ENCODE data around the gene REXO2. TPM values are rescaled to one million over a fixed set of nuclear protein-coding genes. Genes with fewer than 3 reads are reported as not detected.

The REXO2 gene
- polyA plus RNA-seq, 1 experiment = 401 TPM

GRCh38 chr11:114426280-114426679 is 13.0 kb upstream of the REXO2 start:
- CTCF ChIA-PET = no interaction called here
- no peaks in the 10 kb centered on the region for H3K9me3 ChIP-seq (ENCODE audit: control insufficient read depth, insufficient read depth, low read length)
- POLR2A ChIA-PET = no interaction called here
- H3K27ac ChIP-seq (ENCODE audit: low read depth, low read length) = no peak overlapping the region
- H3K27me3 ChIP-seq (ENCODE audit: control insufficient read depth, insufficient read depth, low read length) = no peaks in the 10 kb centered on the region
- H3K4me3 ChIP-seq (ENCODE audit: low read depth, low read length) = no peak overlapping the region
- DNase-seq (ENCODE audit: low read depth, low spot score) = no peak
- TF ChIP-seq CTCF (IDR thresholded peaks at IDR 0.05; ENCODE audit: low read depth, low read length) = no peak

GRCh38 chr11:114430290-114430689 is 9.0 kb upstream of the REXO2 start:
- no peak for TF ChIP-seq CTCF (IDR thresholded peaks at IDR 0.05; ENCODE audit: low read depth, low read length)
- Histone ChIP-seq H3K9me3 (ENCODE audit: control insufficient read depth, insufficient read depth, low read length) (no peaks in the 10 kb centered on the region), H3K4me3 (ENCODE audit: low read depth, low read length) (no peak overlapping the region), H3K27ac (ENCODE audit: low read depth, low read length) (no peak overlapping the region), H3K27me3 (ENCODE audit: control insufficient read depth, insufficient read depth, low read length) (no peaks in the 10 kb centered on the region)
- no peak for DNase-seq (ENCODE audit: low read depth, low spot score)
- ChIA-PET CTCF (interaction anchor here (1.0 to 1.2 kb wide), 2 partner anchors 84 to 90 kb away, joined by 3 read pairs; no protein-coding TSS in a partner anchor), POLR2A (no interaction called here)

- TF ChIP-seq CTCF (IDR thresholded peaks at IDR 0.05; ENCODE audit: low read depth, low read length) = no peak
- CTCF ChIA-PET = no interaction called here
- DNase-seq (ENCODE audit: low read depth, low spot score) = no peak
- Histone ChIP-seq H3K27me3 (ENCODE audit: control insufficient read depth, insufficient read depth, low read length) (no peaks in the 10 kb centered on the region), H3K9me3 (ENCODE audit: control insufficient read depth, insufficient read depth, low read length) (no peaks in the 10 kb centered on the region), H3K27ac (ENCODE audit: low read depth, low read length) (no peak overlapping the region), H3K4me3 (ENCODE audit: low read depth, low read length) (no peak overlapping the region)
- POLR2A ChIA-PET = no interaction called here
These were observed 6.4 kb upstream of the REXO2 start for GRCh38 chr11:114432893-114433292.

GRCh38 chr11:114433376-114433775 is 5.9 kb upstream of the REXO2 start:
- Histone ChIP-seq H3K9me3 (ENCODE audit: control insufficient read depth, insufficient read depth, low read length) (no peaks in the 10 kb centered on the region), H3K4me3 (ENCODE audit: low read depth, low read length) (no peak overlapping the region), H3K27ac (ENCODE audit: low read depth, low read length) (no peak overlapping the region), H3K27me3 (ENCODE audit: control insufficient read depth, insufficient read depth, low read length) (no peaks in the 10 kb centered on the region)
- ChIA-PET CTCF (no interaction called here), POLR2A (no interaction called here)
- DNase-seq (ENCODE audit: low read depth, low spot score) = no peak
- no peak for TF ChIP-seq CTCF (IDR thresholded peaks at IDR 0.05; ENCODE audit: low read depth, low read length)

GRCh38 chr11:114438303-114438702 is 964 bp upstream of the REXO2 start:
- no peak for DNase-seq (ENCODE audit: low read depth, low spot score)
- Histone ChIP-seq H3K9me3 (ENCODE audit: control insufficient read depth, insufficient read depth, low read length) (peaks cover 3% of the 10 kb centered on the region; the same call in 1 of the 2 replicates), H3K4me3 (ENCODE audit: low read depth, low read length) (no peak overlapping the region; the same call in 1 of the 2 replicates), H3K27me3 (ENCODE audit: control insufficient read depth, insufficient read depth, low read length) (no peaks in the 10 kb centered on the region), H3K27ac (ENCODE audit: low read depth, low read length) (no peak overlapping the region)
- ChIA-PET POLR2A (interaction anchor here (1.0 to 1.5 kb wide), 3 partner anchors 10 to 143 kb away, joined by 4 to 6 read pairs (median 5); partner anchors contain the start of gene NNMT), CTCF (interaction anchor here (1.6 kb wide), 1 partner anchor 95 kb away, joined by 5 read pairs; no protein-coding TSS in a partner anchor)
- TF ChIP-seq CTCF (IDR thresholded peaks at IDR 0.05; ENCODE audit: low read depth, low read length) = no peak
